A673 (cell line): ENCODE results near the gene TMEM161B.

Experiments used
- CTCF ChIP-seq: fragments of 300-800, 200-600 bp; sonication (generic); conservative IDR thresholded peaks from 2 replicates; pipeline ENCODE4 v1.5.1; 2017; ENCODE audit warnings: low read depth, mild to moderate bottlenecking, antibody characterized with exemption, low read length, moderate library complexity, mixed read lengths
- EZH2 ChIP-seq: fragments of 200-600 bp; sonication (generic); IDR thresholded peaks from 2 replicates; pipeline ENCODE4 v1.6.1; 2017; ENCODE audit warnings: borderline replicate concordance, low read depth, mild to moderate bottlenecking, mixed read lengths, antibody characterized with exemption, low read length; ENCODE audit not compliant: poor library complexity, severe bottlenecking

- no peak for TF ChIP-seq CTCF
- no peak for TF ChIP-seq EZH2
Observed at GRCh38 chr5:88203981-88204750, 64.5 kb downstream of the TMEM161B start.
